Measurements from ENCODE around the gene DNASE1L1. TPM values are rescaled to one million over a fixed set of nuclear protein-coding genes. Genes with fewer than 3 reads are reported as not detected.

Gene DNASE1L1
- polyA plus RNA-seq, 3 donors, result 26.2 to 64.5 (median 27.2) TPM

DNA sequence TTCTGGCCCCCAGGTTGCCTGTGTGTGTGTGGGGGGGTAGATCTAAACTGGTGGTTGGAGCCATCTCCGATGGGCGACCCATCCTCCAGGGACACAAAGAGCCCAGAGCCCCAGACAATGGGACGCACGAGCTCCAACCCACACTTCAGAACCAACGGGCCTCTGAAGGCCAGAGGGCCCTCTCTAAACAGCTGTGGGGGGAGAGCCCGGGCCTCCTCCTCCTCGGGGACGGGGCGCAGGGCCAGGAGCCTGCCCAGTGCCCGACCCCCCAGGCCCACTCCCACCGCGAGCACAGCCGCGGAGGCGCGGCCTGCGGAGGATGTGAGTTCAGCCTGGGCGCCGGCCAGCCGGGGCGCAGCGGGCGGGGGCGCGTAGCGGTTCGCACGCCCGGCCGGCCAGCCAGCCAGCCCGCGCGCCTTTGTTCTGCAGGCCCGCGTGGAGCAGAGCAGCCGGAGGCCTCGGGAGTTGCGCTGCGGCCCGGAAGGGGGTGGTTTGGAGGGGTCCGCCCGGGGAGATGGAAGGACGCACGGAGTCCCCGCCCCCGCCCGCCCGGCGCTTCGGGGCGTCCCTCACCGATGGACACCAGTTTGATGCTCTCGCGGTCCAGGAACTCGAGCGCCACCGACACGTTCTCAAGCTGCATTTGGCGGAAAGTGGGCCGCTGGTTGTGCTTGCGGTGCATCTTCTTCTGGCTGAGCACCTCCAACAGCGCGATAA lies 38.6 kb downstream of the DNASE1L1 start:
- peak overlapping the region; percentile 58 for H3K4me2 ChIP-seq (replicated peaks; ENCODE audit: extremely low read depth, low read length, poor library complexity, severe bottlenecking)
- Mint-ChIP-seq H3K36me3 (peaks cover 14 to 31% of the 10 kb centered on the region in 2 donors), H3K27ac (peak overlapping the region; percentile 96 to 98 (median 97)), H3K27me3 (ENCODE audit: low read depth in 3 of 3) (peaks cover 3 to 15% (median 8%) of the 10 kb centered on the region in 3 donors), H3K4me3 (peak overlapping the region; percentile 91 to 97), H3K4me1 (peaks cover 21% of the 10 kb centered on the region), H3K9me3 (peaks cover 0 to 29% (median 6%) of the 10 kb centered on the region in 7 donors)
- intact Hi-C loops (cut with micrococcal nuclease), result loop anchor here in 1 of 2 donors (5.0 kb wide), 1 partner anchor 162 kb away; no protein-coding TSS in a partner anchor
- no peaks in the 10 kb centered on the region for H3K27me3 ChIP-seq (ENCODE audit: control insufficient read depth in 2 of 2, insufficient read depth in 2 of 2, low read length in 2 of 2)
- no peaks in the 10 kb centered on the region for H3K9me3 ChIP-seq (replicated peaks in 1 of 2; ENCODE audit: control insufficient read depth in 1 of 2, insufficient read depth in 1 of 2, low read length in 2 of 2)
- H2AFZ ChIP-seq (ENCODE audit: insufficient read depth, low read depth, low read length, poor library complexity, severe bottlenecking), result no peak overlapping the region
- under 1% methylated on average over 43 of the region's 63 CpGs for WGBS (ENCODE audit: insufficient coverage)
- H3K4me1 ChIP-seq (ENCODE audit: control insufficient read depth in 1 of 2, insufficient read depth in 2 of 2, low read length in 2 of 2), result peaks cover 52 to 67% of the 10 kb centered on the region in 2 donors
- H4K20me1 ChIP-seq (ENCODE audit: insufficient read depth, low read length), result peaks cover 47% of the 10 kb centered on the region
- TF ChIP-seq, protein P1, sequence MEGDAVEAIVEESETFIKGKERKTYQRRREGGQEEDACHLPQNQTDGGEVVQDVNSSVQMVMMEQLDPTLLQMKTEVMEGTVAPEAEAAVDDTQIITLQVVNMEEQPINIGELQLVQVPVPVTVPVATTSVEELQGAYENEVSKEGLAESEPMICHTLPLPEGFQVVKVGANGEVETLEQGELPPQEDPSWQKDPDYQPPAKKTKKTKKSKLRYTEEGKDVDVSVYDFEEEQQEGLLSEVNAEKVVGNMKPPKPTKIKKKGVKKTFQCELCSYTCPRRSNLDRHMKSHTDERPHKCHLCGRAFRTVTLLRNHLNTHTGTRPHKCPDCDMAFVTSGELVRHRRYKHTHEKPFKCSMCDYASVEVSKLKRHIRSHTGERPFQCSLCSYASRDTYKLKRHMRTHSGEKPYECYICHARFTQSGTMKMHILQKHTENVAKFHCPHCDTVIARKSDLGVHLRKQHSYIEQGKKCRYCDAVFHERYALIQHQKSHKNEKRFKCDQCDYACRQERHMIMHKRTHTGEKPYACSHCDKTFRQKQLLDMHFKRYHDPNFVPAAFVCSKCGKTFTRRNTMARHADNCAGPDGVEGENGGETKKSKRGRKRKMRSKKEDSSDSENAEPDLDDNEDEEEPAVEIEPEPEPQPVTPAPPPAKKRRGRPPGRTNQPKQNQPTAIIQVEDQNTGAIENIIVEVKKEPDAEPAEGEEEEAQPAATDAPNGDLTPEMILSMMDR (IDR thresholded peaks at IDR 0.05), result no peak
- no peak for DNase-seq
- peak overlapping the region; percentile 98 for H3K9ac ChIP-seq (ENCODE audit: insufficient read depth, low read length, poor library complexity, severe bottlenecking)
- peaks cover 26 to 27% of the 10 kb centered on the region in 2 donors for H3K36me3 ChIP-seq (replicated peaks in 1 of 2; ENCODE audit: control insufficient read depth in 1 of 2, insufficient read depth in 2 of 2, low read length in 2 of 2)
- H3K27ac ChIP-seq (ENCODE audit: low read depth in 1 of 2, low read length in 2 of 2), result peak overlapping the region; percentile 95 to 100
- peaks cover 68% of the 10 kb centered on the region for H3K79me2 ChIP-seq (ENCODE audit: insufficient read depth, low read length)
- H3K4me3 ChIP-seq (replicated peaks in 1 of 3; ENCODE audit: low read depth in 2 of 3, low read length in 3 of 3), result peak overlapping the region; percentile 61 to 94 (median 88)

DNA sequence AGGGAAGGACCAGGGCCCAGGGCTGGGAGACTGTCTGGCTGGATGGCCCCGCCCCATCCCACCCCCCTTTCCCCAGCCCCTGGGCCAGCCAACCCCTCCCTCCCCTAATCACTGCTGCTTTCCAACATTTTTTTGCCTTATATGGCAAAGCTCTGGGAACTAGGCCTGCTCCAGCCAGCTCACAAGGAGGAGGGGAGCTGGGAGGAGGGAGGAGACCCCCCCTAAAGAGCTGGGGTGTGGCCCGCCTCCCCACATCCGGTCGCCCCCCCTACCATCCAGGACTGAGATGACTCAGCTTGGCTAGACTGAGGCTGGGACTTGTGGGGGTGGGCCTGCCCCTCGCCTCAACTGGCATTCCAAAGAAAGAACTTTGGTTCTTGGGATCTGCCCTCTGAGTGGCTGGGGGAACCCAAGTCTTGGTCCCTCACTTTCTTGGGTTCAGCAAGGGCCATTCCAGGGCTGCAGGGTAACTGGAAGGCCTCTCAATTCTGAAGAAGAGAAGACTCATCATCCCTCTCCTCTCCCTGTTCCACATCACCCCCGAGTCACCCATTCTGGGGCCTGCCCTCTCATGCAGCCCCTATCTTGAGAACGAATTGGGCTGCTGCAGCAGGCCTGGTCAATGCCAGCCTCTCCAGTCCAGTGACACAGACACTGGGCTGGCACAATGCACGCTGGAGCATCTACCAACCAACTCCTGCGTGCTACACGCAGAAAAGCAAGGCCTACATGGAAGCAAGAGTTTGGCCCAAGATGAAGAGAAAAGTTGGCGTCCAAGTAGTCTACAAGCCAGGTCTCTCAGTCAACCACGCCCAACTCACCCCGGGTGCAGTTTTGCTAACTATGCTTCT lies 39.4 kb downstream of the DNASE1L1 start:
- H3K4me1 Mint-ChIP-seq, result peaks cover 21% of the 10 kb centered on the region
- Histone ChIP-seq H3K36me3 (replicated peaks in 1 of 2; ENCODE audit: control insufficient read depth in 1 of 2, insufficient read depth in 2 of 2, low read length in 2 of 2) (peaks cover 34% of the 10 kb centered on the region in 2 donors), H2AFZ (ENCODE audit: insufficient read depth, low read depth, low read length, poor library complexity, severe bottlenecking) (no peak overlapping the region), H3K4me2 (replicated peaks; ENCODE audit: extremely low read depth, low read length, poor library complexity, severe bottlenecking) (peak overlapping the region; percentile 58), H3K9ac (ENCODE audit: insufficient read depth, low read length, poor library complexity, severe bottlenecking) (peak overlapping the region; percentile 98), H3K27me3 (ENCODE audit: control insufficient read depth in 2 of 2, insufficient read depth in 2 of 2, low read length in 2 of 2) (no peaks in the 10 kb centered on the region), H4K20me1 (ENCODE audit: insufficient read depth, low read length) (peaks cover 55% of the 10 kb centered on the region), H3K9me3 (replicated peaks in 1 of 2; ENCODE audit: control insufficient read depth in 1 of 2, insufficient read depth in 1 of 2, low read length in 2 of 2) (no peaks in the 10 kb centered on the region), H3K79me2 (ENCODE audit: insufficient read depth, low read length) (peaks cover 76% of the 10 kb centered on the region), H3K4me3 (replicated peaks in 1 of 3; ENCODE audit: low read depth in 2 of 3, low read length in 3 of 3) (peak overlapping the region; percentile 61 to 94 (median 88)), H3K4me1 (ENCODE audit: control insufficient read depth in 1 of 2, insufficient read depth in 2 of 2, low read length in 2 of 2) (peaks cover 47 to 62% of the 10 kb centered on the region in 2 donors), H3K27ac (ENCODE audit: low read depth in 1 of 2, low read length in 2 of 2) (peak overlapping the region; percentile 95 to 100)
- peak overlapping the region; percentile 96 to 98 (median 97) for H3K27ac Mint-ChIP-seq
- H3K27me3 Mint-ChIP-seq (ENCODE audit: low read depth in 3 of 3), result peaks cover 0 to 10% (median 6%) of the 10 kb centered on the region in 3 donors
- H3K9me3 Mint-ChIP-seq, result peaks cover 0 to 25% (median 5%) of the 10 kb centered on the region in 7 donors
- H3K4me3 Mint-ChIP-seq, result peak overlapping the region; percentile 91 to 97
- peak; percentile 72 to 80 (median 77) for DNase-seq
- intact Hi-C loops (cut with micrococcal nuclease), result loop anchor here in 1 of 2 donors (5.0 kb wide), 1 partner anchor 163 kb away; no protein-coding TSS in a partner anchor
- TF ChIP-seq, protein P1 (IDR thresholded peaks at IDR 0.05), result no peak
- 0% methylated on average over 2 of the region's 13 CpGs for WGBS (ENCODE audit: insufficient coverage)
- H3K36me3 Mint-ChIP-seq, result peaks cover 17 to 38% of the 10 kb centered on the region in 2 donors
